Measurements from ENCODE around the gene TRAPPC2. TPM values are rescaled to one million over a fixed set of nuclear protein-coding genes. Genes with fewer than 3 reads are reported as not detected.
"Not testable (repeated sequence)": the region's sequence is repeated elsewhere in the genome, so short reads cannot be mapped to it uniquely, and the experiment has no call there.

TRAPPC2 gene
- total RNA-seq, 1 experiment from 2014 or later: 11.4 TPM

DNA sequence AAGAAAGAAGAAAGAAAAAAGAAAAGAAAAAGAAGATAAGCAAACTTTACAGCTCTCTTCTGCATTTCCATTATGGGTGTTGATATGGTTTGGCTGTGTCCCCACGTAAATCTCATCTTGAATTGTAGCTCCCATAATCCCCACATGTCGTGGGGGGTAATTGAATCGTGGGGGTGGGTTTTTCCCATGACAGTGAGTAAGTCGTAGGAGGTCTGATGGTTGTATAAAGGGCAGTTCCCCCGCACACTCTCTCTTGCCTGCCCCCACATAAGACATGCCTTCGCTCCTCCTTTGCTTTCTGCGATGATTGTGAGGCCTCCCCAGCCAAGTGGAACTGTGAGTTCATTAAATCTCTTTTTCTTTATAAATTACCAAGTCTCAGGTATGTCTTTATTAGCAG is 52.8 kb downstream of the TRAPPC2 start:
- TF ChIP-seq, protein P1, sequence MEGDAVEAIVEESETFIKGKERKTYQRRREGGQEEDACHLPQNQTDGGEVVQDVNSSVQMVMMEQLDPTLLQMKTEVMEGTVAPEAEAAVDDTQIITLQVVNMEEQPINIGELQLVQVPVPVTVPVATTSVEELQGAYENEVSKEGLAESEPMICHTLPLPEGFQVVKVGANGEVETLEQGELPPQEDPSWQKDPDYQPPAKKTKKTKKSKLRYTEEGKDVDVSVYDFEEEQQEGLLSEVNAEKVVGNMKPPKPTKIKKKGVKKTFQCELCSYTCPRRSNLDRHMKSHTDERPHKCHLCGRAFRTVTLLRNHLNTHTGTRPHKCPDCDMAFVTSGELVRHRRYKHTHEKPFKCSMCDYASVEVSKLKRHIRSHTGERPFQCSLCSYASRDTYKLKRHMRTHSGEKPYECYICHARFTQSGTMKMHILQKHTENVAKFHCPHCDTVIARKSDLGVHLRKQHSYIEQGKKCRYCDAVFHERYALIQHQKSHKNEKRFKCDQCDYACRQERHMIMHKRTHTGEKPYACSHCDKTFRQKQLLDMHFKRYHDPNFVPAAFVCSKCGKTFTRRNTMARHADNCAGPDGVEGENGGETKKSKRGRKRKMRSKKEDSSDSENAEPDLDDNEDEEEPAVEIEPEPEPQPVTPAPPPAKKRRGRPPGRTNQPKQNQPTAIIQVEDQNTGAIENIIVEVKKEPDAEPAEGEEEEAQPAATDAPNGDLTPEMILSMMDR (IDR thresholded peaks at IDR 0.05): no peak
- no peak for TF ChIP-seq SIN3A (IDR thresholded peaks at IDR 0.05; ENCODE audit: borderline replicate concordance, insufficient read depth, low read depth, low read length)
- TF ChIP-seq, protein P2, sequence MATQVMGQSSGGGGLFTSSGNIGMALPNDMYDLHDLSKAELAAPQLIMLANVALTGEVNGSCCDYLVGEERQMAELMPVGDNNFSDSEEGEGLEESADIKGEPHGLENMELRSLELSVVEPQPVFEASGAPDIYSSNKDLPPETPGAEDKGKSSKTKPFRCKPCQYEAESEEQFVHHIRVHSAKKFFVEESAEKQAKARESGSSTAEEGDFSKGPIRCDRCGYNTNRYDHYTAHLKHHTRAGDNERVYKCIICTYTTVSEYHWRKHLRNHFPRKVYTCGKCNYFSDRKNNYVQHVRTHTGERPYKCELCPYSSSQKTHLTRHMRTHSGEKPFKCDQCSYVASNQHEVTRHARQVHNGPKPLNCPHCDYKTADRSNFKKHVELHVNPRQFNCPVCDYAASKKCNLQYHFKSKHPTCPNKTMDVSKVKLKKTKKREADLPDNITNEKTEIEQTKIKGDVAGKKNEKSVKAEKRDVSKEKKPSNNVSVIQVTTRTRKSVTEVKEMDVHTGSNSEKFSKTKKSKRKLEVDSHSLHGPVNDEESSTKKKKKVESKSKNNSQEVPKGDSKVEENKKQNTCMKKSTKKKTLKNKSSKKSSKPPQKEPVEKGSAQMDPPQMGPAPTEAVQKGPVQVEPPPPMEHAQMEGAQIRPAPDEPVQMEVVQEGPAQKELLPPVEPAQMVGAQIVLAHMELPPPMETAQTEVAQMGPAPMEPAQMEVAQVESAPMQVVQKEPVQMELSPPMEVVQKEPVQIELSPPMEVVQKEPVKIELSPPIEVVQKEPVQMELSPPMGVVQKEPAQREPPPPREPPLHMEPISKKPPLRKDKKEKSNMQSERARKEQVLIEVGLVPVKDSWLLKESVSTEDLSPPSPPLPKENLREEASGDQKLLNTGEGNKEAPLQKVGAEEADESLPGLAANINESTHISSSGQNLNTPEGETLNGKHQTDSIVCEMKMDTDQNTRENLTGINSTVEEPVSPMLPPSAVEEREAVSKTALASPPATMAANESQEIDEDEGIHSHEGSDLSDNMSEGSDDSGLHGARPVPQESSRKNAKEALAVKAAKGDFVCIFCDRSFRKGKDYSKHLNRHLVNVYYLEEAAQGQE (IDR thresholded peaks at IDR 0.05; ENCODE audit: insufficient read depth in 1 of 2, low read depth in 2 of 2, low read length in 1 of 2): no peak
- TF ChIP-seq TCF7L2 (IDR thresholded peaks at IDR 0.05; ENCODE audit: low read depth, low read length): no peak
- no peak for TF ChIP-seq POLR2AphosphoS5 (IDR thresholded peaks at IDR 0.05; ENCODE audit: low read depth, low read length)
- Histone ChIP-seq H3K4me3 (ENCODE audit: low read depth in 2 of 2, low read length in 2 of 2) (no peak overlapping the region), H3K9me3 (ENCODE audit: control insufficient read depth, insufficient read depth, low read depth, low read length) (no peaks in the 10 kb centered on the region), H3K27me3 (ENCODE audit: control insufficient read depth, insufficient read depth, low read length) (no peaks in the 10 kb centered on the region), H3K27ac (ENCODE audit: low read length) (no peak overlapping the region), H3K36me3 (ENCODE audit: control insufficient read depth, insufficient read depth, low read length) (no peaks in the 10 kb centered on the region), H3K4me1 (ENCODE audit: control insufficient read depth, insufficient read depth, low read length) (no peaks in the 10 kb centered on the region)
- intact Hi-C loops (cut with micrococcal nuclease; ENCODE audit: unreplicated experiment) (no loop called here), in situ Hi-C loops (cut with HindIII; ENCODE audit: low pct_unique_long_range_greater_than_20kb, low sequenced_read_pairs) (no loop called here)
- DNase-seq (ENCODE audit: low read depth, low spot score) (no peak), ATAC-seq (no peak)
- CTCF ChIA-PET: no interaction called here
- no TSS peak for BruUV-seq (replicated peaks)
- POLR2A ChIA-PET: no interaction called here

DNA sequence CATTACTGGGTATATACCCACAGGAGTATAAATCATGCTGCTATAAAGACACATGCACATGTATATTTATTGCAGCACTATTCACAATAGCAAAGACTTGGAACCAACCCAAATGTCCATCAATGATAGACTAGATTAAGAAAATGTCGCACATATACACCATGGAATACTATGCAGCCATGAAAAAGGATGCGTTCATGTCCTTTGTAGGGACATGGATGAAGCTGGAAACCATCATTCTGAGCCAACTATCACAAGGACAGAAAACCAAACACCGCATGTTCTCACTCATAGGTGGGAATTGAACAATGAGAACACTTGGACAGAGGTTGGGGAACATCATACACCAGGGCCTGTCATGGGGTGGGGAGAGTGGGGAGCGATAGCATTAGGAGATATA is 54.7 kb downstream of the TRAPPC2 start:
- intact Hi-C loops (cut with micrococcal nuclease; ENCODE audit: unreplicated experiment); in situ Hi-C loops (cut with HindIII; ENCODE audit: low pct_unique_long_range_greater_than_20kb, low sequenced_read_pairs): not testable (repeated sequence)

DNA sequence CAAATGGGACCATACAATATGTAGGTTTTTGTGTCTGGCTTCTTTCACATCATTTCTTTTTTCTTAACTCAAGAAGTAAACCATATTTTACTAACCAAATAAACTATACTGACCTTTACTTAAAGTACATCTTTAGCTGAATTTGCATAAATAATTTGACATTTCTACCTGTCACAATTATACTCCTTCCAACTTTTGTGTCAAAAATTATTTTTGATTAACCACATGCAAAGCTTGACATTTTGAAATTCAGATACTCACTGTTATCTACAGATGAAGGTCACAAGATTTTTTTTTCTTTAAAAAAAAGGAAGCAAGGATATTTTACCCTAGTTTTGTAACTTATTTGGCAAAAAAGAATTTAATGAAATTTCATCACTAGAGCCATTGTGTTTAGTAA is 57.5 kb downstream of the TRAPPC2 start:
- BruUV-seq (replicated peaks): no TSS peak
- intact Hi-C loops (cut with micrococcal nuclease; ENCODE audit: unreplicated experiment): no loop called here
- ChIA-PET CTCF (no interaction called here), POLR2A (no interaction called here)
- no peaks in the 10 kb centered on the region for H3K4me1 ChIP-seq (ENCODE audit: control insufficient read depth, insufficient read depth, low read length)
- TF ChIP-seq POLR2AphosphoS5 (IDR thresholded peaks at IDR 0.05; ENCODE audit: low read depth, low read length): no peak
- TF ChIP-seq, protein P1 (IDR thresholded peaks at IDR 0.05): no peak
- TF ChIP-seq, protein P2 (IDR thresholded peaks at IDR 0.05; ENCODE audit: insufficient read depth in 1 of 2, low read depth in 2 of 2, low read length in 1 of 2): no peak
- no peak for TF ChIP-seq SIN3A (IDR thresholded peaks at IDR 0.05; ENCODE audit: borderline replicate concordance, insufficient read depth, low read depth, low read length)
- TF ChIP-seq TCF7L2 (IDR thresholded peaks at IDR 0.05; ENCODE audit: low read depth, low read length): no peak
- no peaks in the 10 kb centered on the region for H3K36me3 ChIP-seq (ENCODE audit: control insufficient read depth, insufficient read depth, low read length)
- ATAC-seq (no peak), DNase-seq (ENCODE audit: low read depth, low spot score) (no peak)
- no peak overlapping the region for H3K4me3 ChIP-seq (ENCODE audit: low read depth in 2 of 2, low read length in 2 of 2)
- in situ Hi-C loops (cut with HindIII; ENCODE audit: low pct_unique_long_range_greater_than_20kb, low sequenced_read_pairs): no loop called here
- H3K27ac ChIP-seq (ENCODE audit: low read length): no peak overlapping the region
- H3K27me3 ChIP-seq (ENCODE audit: control insufficient read depth, insufficient read depth, low read length): no peaks in the 10 kb centered on the region
- H3K9me3 ChIP-seq (ENCODE audit: control insufficient read depth, insufficient read depth, low read depth, low read length): no peaks in the 10 kb centered on the region

More for the DNA sequence above, 54.7 kb downstream of the TRAPPC2 start:
- H3K36me3 ChIP-seq (ENCODE audit: control insufficient read depth, insufficient read depth, low read length); ATAC-seq; BruUV-seq (replicated peaks); H3K4me1 ChIP-seq (ENCODE audit: control insufficient read depth, insufficient read depth, low read length); CTCF ChIA-PET; DNase-seq (ENCODE audit: low read depth, low spot score); H3K4me3 ChIP-seq (ENCODE audit: low read depth in 2 of 2, low read length in 2 of 2); H3K9me3 ChIP-seq (ENCODE audit: control insufficient read depth, insufficient read depth, low read depth, low read length); POLR2A ChIA-PET; H3K27me3 ChIP-seq (ENCODE audit: control insufficient read depth, insufficient read depth, low read length); H3K27ac ChIP-seq (ENCODE audit: low read length): not testable (repeated sequence)

Data from Panc1 (cell line).